Measurements from ENCODE around the gene CEP63. TPM values are rescaled to one million over a fixed set of nuclear protein-coding genes. Genes with fewer than 3 reads are reported as not detected.

The CEP63 gene
- total and polyA plus RNA-seq, 2 of the 8 experiments (the other 6 are each of a cell fraction or from before 2014, with no cell fraction given) = 5.3 to 18.2 TPM

GRCh38 chr3:134619301-134619615 lies 133.4 kb downstream of the CEP63 start:
- no peak overlapping the region for H3K4ac ChIP-seq (replicated peaks; ENCODE audit: insufficient read length, low read depth, low read length)
- H2BK20ac ChIP-seq (ENCODE audit: low read length) = no peak overlapping the region
- no peaks in the 10 kb centered on the region for H3K23me2 ChIP-seq (ENCODE audit: low read depth, low read length)
- FAIRE-seq = no peak
- WGBS, 2 experiments (ENCODE audit: extremely low coverage in 1 of 2, insufficient coverage in 1 of 2, insufficient read length in 1 of 2, insufficient replicate concordance in 2 of 2, low coverage in 1 of 2, low lambda C conversion rate in 2 of 2, missing lambda C conversion rate in 1 of 2) = 94% methylated on average over 2 of the region's 2 CpGs; no CpG with 5 or more reads in 1 of the 2 experiments
- no peaks in the 10 kb centered on the region for H4K20me1 ChIP-seq (replicated peaks in 1 of 2; ENCODE audit: control insufficient read depth in 1 of 2, insufficient read depth in 2 of 2, low read length in 2 of 2)
- H3K56ac ChIP-seq (replicated peaks; ENCODE audit: insufficient read length, low read depth, low read length) = no peak overlapping the region
- no peak overlapping the region for H3K27ac ChIP-seq (ENCODE audit: low read depth, low read length)
- no peak overlapping the region for H2BK12ac ChIP-seq (ENCODE audit: low read depth, low read length)
- no peak overlapping the region for H4K5ac ChIP-seq (ENCODE audit: insufficient read length, low read depth, low read length)
- no peak overlapping the region for H3K4me2 ChIP-seq (ENCODE audit: insufficient read depth in 1 of 2, low read depth in 2 of 2, low read length in 2 of 2)
- no peaks in the 10 kb centered on the region for H3K9me3 ChIP-seq (ENCODE audit: insufficient read depth in 2 of 2, low read depth in 1 of 2, low read length in 1 of 2)
- no peak overlapping the region for H2BK15ac ChIP-seq (ENCODE audit: low read length)
- H3K79me2 ChIP-seq (ENCODE audit: control insufficient read depth in 1 of 2, insufficient read depth in 2 of 2, low read length in 2 of 2) = no peaks in the 10 kb centered on the region
- H3K4me3 ChIP-seq (ENCODE audit: extremely low read depth in 1 of 4, insufficient read depth in 2 of 4, low read depth in 3 of 4, low read length in 4 of 4) = no peak overlapping the region
- CTCF ChIA-PET (ENCODE audit: partially characterized antibody) = interaction anchor here (0.9 to 4.3 kb wide), 7 partner anchors 9 to 136 kb away, joined by 3 to 25 read pairs (median 5); no protein-coding TSS in a partner anchor
- no peak overlapping the region for H2BK5ac ChIP-seq (ENCODE audit: low read depth, low read length)
- H4K91ac ChIP-seq (replicated peaks; ENCODE audit: insufficient read length, low read length) = no peak overlapping the region
- H2BK120ac ChIP-seq (replicated peaks; ENCODE audit: low read depth, low read length) = no peak overlapping the region
- H2AFZ ChIP-seq (ENCODE audit: low read length) = no peak overlapping the region
- no peak overlapping the region for H3K9ac ChIP-seq (replicated peaks in 1 of 4; ENCODE audit: extremely low read depth in 1 of 4, low read depth in 3 of 4, low read length in 3 of 4)
- H2AK5ac ChIP-seq (ENCODE audit: low read depth, low read length) = no peak overlapping the region
- no peak overlapping the region for H3K14ac ChIP-seq (ENCODE audit: insufficient read length)
- no peak overlapping the region for H3K18ac ChIP-seq (ENCODE audit: extremely low read depth, low read length)
- POLR2A ChIA-PET (ENCODE audit: partially characterized antibody) = no interaction called here
- H3K27me3 ChIP-seq (replicated peaks in 1 of 4; ENCODE audit: control insufficient read depth in 3 of 4, extremely low read depth in 1 of 4, insufficient read depth in 3 of 4, low read length in 3 of 4) = no peaks in the 10 kb centered on the region
- no peak overlapping the region for H3K23ac ChIP-seq (ENCODE audit: insufficient read length)
- no peaks in the 10 kb centered on the region for H3K79me1 ChIP-seq (ENCODE audit: low read depth, low read length)
- H3K4me1 ChIP-seq (replicated peaks in 1 of 4; ENCODE audit: control insufficient read depth in 3 of 4, insufficient read depth in 4 of 4, low read length in 3 of 4) = peaks cover 0 to 3% (median 0%) of the 10 kb centered on the region in 4 experiments; a peak in 1 of 7 replicates
- no peaks in the 10 kb centered on the region for H3K36me3 ChIP-seq (ENCODE audit: control insufficient read depth in 2 of 4, insufficient read depth in 4 of 4, low read length in 3 of 4)
- DNase-seq (ENCODE audit: low read depth in 1 of 2, low spot score in 2 of 2) = no peak
- no peak overlapping the region for H4K8ac ChIP-seq (ENCODE audit: extremely low read depth, insufficient read depth, low read length)
- no peak for TF ChIP-seq CHD7 (IDR thresholded peaks at IDR 0.05; ENCODE audit: insufficient replicate concordance, low read length)

All from H1 (cell line).